ENCODE data around the gene FDXR.

GRCh38 chr17:74893936-74894671, 21.3 kb upstream of the FDXR start:
- TF ChIP-seq CTCF (IDR thresholded peaks at IDR 0.05) (no peak), ZFX (IDR thresholded peaks at IDR 0.05; ENCODE audit: borderline replicate concordance) (no peak)
